KMS-11 (cell line): Measurements from ENCODE around the gene COL5A1.
"Not testable (repeated sequence)": the region's sequence is repeated elsewhere in the genome, so short reads cannot be mapped to it uniquely, and the experiment has no call there.

Experiments
- H2AFZ ChIP-seq: fragments of 200-600 bp; sonication (generic); 2 replicates; pipeline ENCODE4 v1.6.1; 2016; ENCODE audit warnings: antibody characterized with exemption, mixed run types, low read depth
- H3K27ac ChIP-seq: fragments of 200-600 bp; sonication (generic); 2 replicates; pipeline ENCODE4 v1.6.1; 2016; ENCODE audit warnings: mild to moderate bottlenecking, mixed run types
- H3K27me3 ChIP-seq: fragments of 200-600 bp; sonication (generic); 2 replicates; pipeline ENCODE4 v1.6.1; 2017; ENCODE audit warnings: mild to moderate bottlenecking, low read depth, mixed run types, moderate library complexity; ENCODE audit not compliant: insufficient read depth
- H3K36me3 ChIP-seq: fragments of 200-600 bp; sonication (generic); 2 replicates; pipeline ENCODE4 v1.6.1; 2017; ENCODE audit warnings: mild to moderate bottlenecking, mixed run types; ENCODE audit not compliant: insufficient read depth
- H3K4me1 ChIP-seq: fragments of 200-600 bp; sonication (generic); 2 replicates; pipeline ENCODE4 v1.6.1; 2016; ENCODE audit warnings: mild to moderate bottlenecking, low read depth, mixed run types; ENCODE audit not compliant: poor library complexity, severe bottlenecking
- H3K4me2 ChIP-seq: fragments of 200-600 bp; sonication (generic); 2 replicates; pipeline ENCODE4 v1.7.0; 2016; ENCODE audit warnings: mild to moderate bottlenecking, mixed run types
- H3K4me3 ChIP-seq: fragments of 200-600 bp; sonication (generic); IDR thresholded peaks from 2 replicates; pipeline ENCODE4 v1.6.1; 2017; ENCODE audit warnings: low read depth, low read length, mixed read lengths; ENCODE audit not compliant: insufficient read depth
- H3K79me2 ChIP-seq: fragments of 200-600 bp; sonication (generic); 2 replicates; pipeline ENCODE4 v1.6.1; 2016; ENCODE audit warnings: low read depth, mixed run types; ENCODE audit not compliant: insufficient read depth
- H3K9ac ChIP-seq: fragments of 200-600 bp; sonication (generic); 2 replicates; pipeline ENCODE4 v1.6.1; 2016; ENCODE audit warnings: mild to moderate bottlenecking, mixed run types
- H4K20me1 ChIP-seq: fragments of 200-600 bp; sonication (generic); 2 replicates; pipeline ENCODE4 v1.6.1; 2016; ENCODE audit warnings: mild to moderate bottlenecking, mixed run types; ENCODE audit not compliant: insufficient read depth
- CTCF ChIP-seq: fragments of 200-600 bp; sonication (generic); conservative IDR thresholded peaks from 2 replicates; pipeline ENCODE4 v1.6.1; 2017; ENCODE audit warnings: low read depth, mild to moderate bottlenecking, antibody characterized with exemption, low read length, moderate library complexity, mixed read lengths

The COL5A1 gene

GRCh38 chr9:134854541-134854981 is 213.0 kb downstream of the COL5A1 start:
- no peak overlapping the region for H3K9ac ChIP-seq
- TF ChIP-seq CTCF = no peak
- H3K4me3 ChIP-seq = no peak overlapping the region
- no peaks in the 10 kb centered on the region for H3K79me2 ChIP-seq
- no peaks in the 10 kb centered on the region for H3K4me1 ChIP-seq
- no peak overlapping the region for H3K4me2 ChIP-seq
- H2AFZ ChIP-seq = no peak overlapping the region
- H4K20me1 ChIP-seq = no peaks in the 10 kb centered on the region
- H3K27ac ChIP-seq = no peak overlapping the region
- H3K27me3 ChIP-seq = peaks cover 10% of the 10 kb centered on the region; the same call in 1 of the 2 replicates
- no peaks in the 10 kb centered on the region for H3K36me3 ChIP-seq

- Histone ChIP-seq H3K9ac (no peak overlapping the region), H2AFZ (no peak overlapping the region), H3K27me3 (peaks cover 10% of the 10 kb centered on the region; the same call in 1 of the 2 replicates), H3K36me3 (no peaks in the 10 kb centered on the region), H3K4me3 (no peak overlapping the region), H3K79me2 (no peaks in the 10 kb centered on the region), H4K20me1 (no peaks in the 10 kb centered on the region), H3K4me1 (no peaks in the 10 kb centered on the region), H3K4me2 (no peak overlapping the region), H3K27ac (no peak overlapping the region)
- TF ChIP-seq CTCF = no peak
Measured at GRCh38 chr9:134855231-134855899, 213.8 kb downstream of the COL5A1 start.

- TF ChIP-seq CTCF = no peak
- no peaks in the 10 kb centered on the region for H3K79me2 ChIP-seq
- H3K27me3 ChIP-seq = peaks cover 10% of the 10 kb centered on the region; the same call in 1 of the 2 replicates
- H4K20me1 ChIP-seq = no peaks in the 10 kb centered on the region
- H3K4me1 ChIP-seq = no peaks in the 10 kb centered on the region
- no peak overlapping the region for H3K9ac ChIP-seq
- H3K36me3 ChIP-seq = no peaks in the 10 kb centered on the region
- no peak overlapping the region for H3K4me3 ChIP-seq
- no peak overlapping the region for H2AFZ ChIP-seq
- H3K27ac ChIP-seq = no peak overlapping the region
- H3K4me2 ChIP-seq = no peak overlapping the region
Measured at GRCh38 chr9:134855900-134856377, 214.3 kb downstream of the COL5A1 start.

- H2AFZ ChIP-seq, H3K4me3 ChIP-seq, H3K36me3 ChIP-seq, H3K79me2 ChIP-seq, H3K4me1 ChIP-seq, H3K9ac ChIP-seq, H3K27ac ChIP-seq, H3K4me2 ChIP-seq, H4K20me1 ChIP-seq: not testable (repeated sequence)
- H3K27me3 ChIP-seq = peaks cover 10% of the 10 kb centered on the region; the same call in 1 of the 2 replicates
Measured at GRCh38 chr9:134857451-134857850, 215.8 kb downstream of the COL5A1 start.

GRCh38 chr9:134858051-134858841 is 216.6 kb downstream of the COL5A1 start:
- TF ChIP-seq CTCF = no peak
- Histone ChIP-seq H3K4me3 (no peak overlapping the region), H3K27ac (no peak overlapping the region), H3K79me2 (no peaks in the 10 kb centered on the region), H4K20me1 (no peaks in the 10 kb centered on the region), H3K9ac (no peak overlapping the region), H2AFZ (no peak overlapping the region), H3K27me3 (peaks cover 10% of the 10 kb centered on the region; the same call in 1 of the 2 replicates), H3K36me3 (no peaks in the 10 kb centered on the region), H3K4me2 (no peak overlapping the region), H3K4me1 (no peaks in the 10 kb centered on the region)
